Liver (tissue), 9 donors: Measurements from ENCODE around the gene PLK1. TPM values are rescaled to one million over a fixed set of nuclear protein-coding genes. Genes with fewer than 3 reads are reported as not detected.

Experiments
- DNase-seq: peaks from one replicate; pipeline ENCODE4 v3.0.0-alpha.2; 2017; ENCODE audit warnings: low spot score
- H3K27ac ChIP-seq, 2 donors: one replicate each; pipeline ENCODE4 v1.7.0; 2013; ENCODE audit warnings: inconsistent platforms in 2 of 2, low read length in 2 of 2, control low read depth in 1 of 2, low read depth in 1 of 2, mild to moderate bottlenecking in 1 of 2
- H3K27me3 ChIP-seq, 4 donors: one replicate each; pipeline versions ENCODE4 v1.6.1 to v1.7.0; 2013; ENCODE audit warnings: low read length in 3 of 4, inconsistent platforms in 1 of 4, mild to moderate bottlenecking in 1 of 4, moderate library complexity in 1 of 4; ENCODE audit not compliant: control insufficient read depth in 4 of 4, insufficient read depth in 4 of 4
- H3K36me3 ChIP-seq, 4 donors: one replicate each; pipeline versions ENCODE4 v1.6.1 to v1.7.0; 2013; ENCODE audit warnings: low read length in 3 of 4, mild to moderate bottlenecking in 3 of 4, low read depth in 1 of 4, moderate library complexity in 1 of 4; ENCODE audit not compliant: control insufficient read depth in 4 of 4, insufficient read depth in 3 of 4
- H3K4me1 ChIP-seq, 4 donors: one replicate each; pipeline versions ENCODE4 v1.6.1 to v1.7.0; 2013; ENCODE audit warnings: low read length in 3 of 4, mild to moderate bottlenecking in 3 of 4, moderate library complexity in 1 of 4; ENCODE audit not compliant: control insufficient read depth in 4 of 4, insufficient read depth in 4 of 4
- H3K4me3 ChIP-seq, 3 donors: one replicate each; pipeline versions ENCODE4 v1.6.1 to v1.7.0; 2013; ENCODE audit warnings: low read length in 3 of 3, control low read depth in 1 of 3, low read depth in 1 of 3, mild to moderate bottlenecking in 1 of 3
- H3K9ac ChIP-seq, 2 donors: one replicate each; pipeline ENCODE4 v1.7.0; 2013; ENCODE audit warnings: low read length in 2 of 2, mild to moderate bottlenecking in 2 of 2, moderate library complexity in 2 of 2, control low read depth in 1 of 2, low read depth in 1 of 2
- H3K9me3 ChIP-seq, 4 donors: one replicate each; pipeline versions ENCODE4 v1.6.1 to v1.7.0; 2013; ENCODE audit warnings: low read length in 3 of 4; ENCODE audit not compliant: control insufficient read depth in 4 of 4
- ATF3 ChIP-seq: IDR thresholded peaks from 2 replicates; pipeline ENCODE4 v1.6.1; 2016; ENCODE audit warnings: antibody characterized with exemption
- CTCF ChIP-seq: fragments of 150-350 bp; IDR thresholded peaks from 2 replicates; pipeline ENCODE4 v1.5.1; 2017; ENCODE audit warnings: improper control_type of control experiment, low read depth, low read length; ENCODE audit not compliant: missing input control
- EGR1 ChIP-seq, 2 donors: IDR thresholded peaks; 2 replicates each; pipeline ENCODE4 v1.6.1; 2016 to 2018; ENCODE audit warnings: antibody characterized with exemption in 2 of 2, low read depth in 2 of 2
- FOXA1 ChIP-seq: IDR thresholded peaks from 2 replicates; pipeline ENCODE4 v1.6.1; 2016; ENCODE audit warnings: antibody characterized with exemption
- FOXA2 ChIP-seq: IDR thresholded peaks from 2 replicates; pipeline ENCODE4 v1.6.1; 2016; ENCODE audit warnings: antibody characterized with exemption
- GABPA ChIP-seq, 2 donors: IDR thresholded peaks in 1 of 2; conservative IDR thresholded peaks in 1 of 2; 2 replicates each; pipeline ENCODE4 v1.6.1; 2016; ENCODE audit warnings: antibody characterized with exemption in 2 of 2, mild to moderate bottlenecking in 1 of 2, moderate library complexity in 1 of 2
- HNF4A ChIP-seq, 2 donors: conservative IDR thresholded peaks; 2 replicates each; pipeline ENCODE4 v1.6.1; 2016; ENCODE audit warnings: antibody characterized with exemption in 2 of 2, mild to moderate bottlenecking in 2 of 2
- HNF4G ChIP-seq: IDR thresholded peaks from 2 replicates; pipeline ENCODE4 v1.6.1; 2016; ENCODE audit warnings: antibody characterized with exemption
- MAX ChIP-seq: IDR thresholded peaks from 2 replicates; pipeline ENCODE4 v1.6.1; 2016; ENCODE audit warnings: antibody characterized with exemption
- NR2F2 ChIP-seq: IDR thresholded peaks from 2 replicates; pipeline ENCODE4 v1.6.1; 2016; ENCODE audit warnings: antibody characterized with exemption
- RAD21 ChIP-seq, 2 donors: IDR thresholded peaks; 2 replicates each; pipeline ENCODE4 v1.6.1; 2016; ENCODE audit warnings: antibody characterized with exemption in 2 of 2, mild to moderate bottlenecking in 2 of 2
- REST ChIP-seq: IDR thresholded peaks from 2 replicates; pipeline ENCODE4 v1.6.1; 2016; ENCODE audit warnings: antibody characterized with exemption, mild to moderate bottlenecking
- RXRA ChIP-seq, 2 donors: IDR thresholded peaks; 2 replicates each; pipeline ENCODE4 v1.6.1; 2017 to 2018; ENCODE audit warnings: antibody characterized with exemption in 2 of 2, mild to moderate bottlenecking in 1 of 2
- SP1 ChIP-seq: IDR thresholded peaks from 2 replicates; pipeline ENCODE4 v1.6.1; 2018; ENCODE audit warnings: antibody characterized with exemption, mild to moderate bottlenecking
- TAF1 ChIP-seq: conservative IDR thresholded peaks from 2 replicates; pipeline ENCODE4 v1.6.1; 2016; ENCODE audit warnings: antibody characterized with exemption, mild to moderate bottlenecking
- YY1 ChIP-seq: IDR thresholded peaks from 2 replicates; pipeline ENCODE4 v1.6.1; 2016; ENCODE audit warnings: antibody characterized with exemption, mild to moderate bottlenecking
- ZBTB33 ChIP-seq: IDR thresholded peaks from 2 replicates; pipeline ENCODE4 v1.6.1; 2016; ENCODE audit warnings: antibody characterized with exemption
- WGBS: extraction: QIAGEN DNeasy Blood & Tissue Kit; methylation state at CpG from one replicate; pipeline ENCODE4 v1.1.7; 2013; 5-methylcytosine and 5-hydroxymethylcytosine counted together
- polyA plus RNA-seq, 2 donors: library from polyadenylated mRNA; stranded (reverse) in 1 of 2; unstranded in 1 of 2; fragments of 200-250 nt in 1 of 2; fragments of >200 nt in 1 of 2; fragmentation: Nextera tagmentation in 1 of 2; extraction: Ambion mirVana in 1 of 2; gene quantifications; one replicate each; pipeline versions ENCODE4 v1.2.1 to v1.2.3, GENCODE V29; 2013 to 2015
- total RNA-seq, 2 donors: library from RNA; depleted of rRNA; stranded (reverse); fragments of >200 nt; gene quantifications; one replicate each; pipeline ENCODE4 v1.2.3, GENCODE V29; 2014
- donor health status: healthy.
- donor health status: healthy.
- donor health status: healthy.
- donor health status: healthy.
- donor health status: healthy.

Gene PLK1
- total and polyA plus RNA-seq, 4 donors: 0.33 to 30.3 (median 2.3) TPM

- no peak for DNase-seq
- Histone ChIP-seq H3K4me1 (no peaks in the 10 kb centered on the region), H3K36me3 (peaks cover 3 to 40% (median 16%) of the 10 kb centered on the region in 4 donors), H3K27me3 (no peaks in the 10 kb centered on the region), H3K27ac (no peak overlapping the region), H3K9ac (no peak overlapping the region), H3K9me3 (no peaks in the 10 kb centered on the region), H3K4me3 (no peak overlapping the region)
- WGBS: 90% methylated on average over 10 of the region's 10 CpGs
- TF ChIP-seq YY1 (no peak), HNF4A (conservative IDR thresholded peaks at IDR 0.05) (no peak), SP1 (no peak), CTCF (no peak), ZBTB33 (no peak), RXRA (IDR thresholded peaks at IDR 0.05) (no peak), MAX (no peak), GABPA (IDR thresholded peaks at IDR 0.05 in 1 of 2, conservative IDR thresholded peaks at IDR 0.05 in 1 of 2) (no peak), HNF4G (no peak), FOXA1 (no peak), ATF3 (no peak), FOXA2 (no peak)
Observed at GRCh38 chr16:23691483-23692189, 12.9 kb downstream of the PLK1 start.

GRCh38 chr16:23692190-23692837, 13.6 kb downstream of the PLK1 start:
- no peaks in the 10 kb centered on the region for H3K9me3 ChIP-seq
- peaks cover 3 to 35% (median 16%) of the 10 kb centered on the region in 4 donors for H3K36me3 ChIP-seq
- H3K9ac ChIP-seq: no peak overlapping the region
- DNase-seq: no peak
- H3K27ac ChIP-seq: no peak overlapping the region
- no peak overlapping the region for H3K4me3 ChIP-seq
- H3K4me1 ChIP-seq: no peaks in the 10 kb centered on the region
- WGBS: 96% methylated on average over 6 of the region's 6 CpGs
- H3K27me3 ChIP-seq: no peaks in the 10 kb centered on the region
- TF ChIP-seq FOXA1 (no peak), NR2F2 (no peak), MAX (no peak), TAF1 (no peak), YY1 (no peak), ZBTB33 (no peak), HNF4G (no peak), GABPA (IDR thresholded peaks at IDR 0.05 in 1 of 2, conservative IDR thresholded peaks at IDR 0.05 in 1 of 2) (no peak), HNF4A (conservative IDR thresholded peaks at IDR 0.05) (no peak), RAD21 (IDR thresholded peaks at IDR 0.05) (no peak), EGR1 (IDR thresholded peaks at IDR 0.05; ENCODE audit: low read depth in 2 of 2) (no peak), CTCF (no peak), RXRA (IDR thresholded peaks at IDR 0.05) (no peak), FOXA2 (no peak), REST (no peak)
